HG02943 (cell line): ENCODE measurements around the gene PKN3.
"Not testable (repeated sequence)": the region's sequence is repeated elsewhere in the genome, so short reads cannot be mapped to it uniquely, and the experiment has no call there.

Experiments
- ATAC-seq: cut with Tn5 transposase; IDR thresholded peaks from one replicate; pipeline ENCODE4 v1.9.1; 2021; ENCODE audit warnings: mild to moderate bottlenecking, low read depth, moderate library complexity; ENCODE audit not compliant: unreplicated experiment

Gene PKN3

GRCh38 chr9:128702445-128702948 is at the start of gene PKN3:
Gene PKN3 (plus strand): TSS chr9:128702503. CDS start chr9:128702916, 413 bp downstream.
- peak; percentile 64 for ATAC-seq

- no peak for ATAC-seq
These were observed 48.4 kb upstream of the PKN3 start for GRCh38 chr9:128653908-128654307.

DNA sequence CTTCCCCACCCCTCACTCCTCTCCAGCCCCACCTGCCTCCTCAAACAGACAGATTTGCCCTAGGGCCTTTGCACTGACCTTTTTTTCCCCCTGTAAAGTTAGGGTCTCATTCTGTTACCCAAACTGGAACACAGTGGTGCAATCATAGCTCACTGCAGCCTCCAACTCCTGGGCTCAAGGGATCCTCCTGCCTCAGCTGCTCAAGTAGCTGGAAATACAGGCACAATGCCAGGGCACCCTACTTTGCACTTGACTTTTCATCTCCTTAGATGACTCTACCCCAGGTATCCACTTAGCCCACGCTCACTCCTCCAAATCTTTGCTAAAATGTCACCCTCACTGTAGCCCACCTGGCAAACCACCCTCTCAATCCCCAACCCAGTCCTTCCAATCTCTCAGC is 47.8 kb upstream of the PKN3 start:
- no peak for ATAC-seq

GRCh38 chr9:128656416-128657343 is 45.6 kb upstream of the PKN3 start, which contains the start of gene DYNC2I2:
Gene DYNC2I2 (minus strand): TSS chr9:128656847. CDS start chr9:128656726, 121 bp downstream.
- ATAC-seq: peak; percentile 51

DNA sequence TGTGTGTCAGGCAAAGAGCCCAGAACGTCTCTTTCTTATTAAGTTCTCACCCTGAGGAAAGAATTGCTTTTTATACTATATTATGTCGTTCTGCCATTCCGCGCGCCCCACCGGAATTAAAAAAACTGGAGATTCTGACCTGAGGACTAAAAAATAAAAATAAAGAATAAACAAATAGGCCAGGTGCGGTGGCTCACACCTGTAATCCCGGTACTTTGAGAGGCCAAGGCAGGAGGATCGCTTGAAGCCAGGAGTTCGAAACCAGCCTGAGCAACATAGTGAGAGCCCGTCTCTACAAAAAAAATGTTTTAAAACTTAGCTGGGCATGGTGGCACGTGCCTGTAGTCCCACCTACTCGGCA is 45.0 kb upstream of the PKN3 start:
- ATAC-seq: no peak

DNA sequence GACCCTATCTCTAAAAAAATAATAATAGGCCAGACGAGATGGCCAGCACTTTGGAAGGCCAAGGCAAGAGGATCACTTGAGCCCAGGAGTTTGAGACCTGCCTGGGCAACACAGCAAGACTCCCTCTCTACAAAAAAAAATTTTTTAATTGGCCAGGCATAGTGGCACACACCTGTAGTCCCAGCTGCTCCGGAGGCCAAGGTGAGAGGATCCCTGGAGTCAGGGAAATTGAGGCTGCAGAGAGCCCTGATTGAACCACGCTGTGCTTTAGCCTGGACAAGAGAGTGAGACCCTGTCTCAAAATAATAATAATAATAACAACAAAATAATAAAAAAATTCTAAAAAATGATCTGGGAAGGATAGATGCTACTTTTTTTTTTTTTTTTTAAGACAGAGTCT is 44.5 kb upstream of the PKN3 start:
- no peak for ATAC-seq

- ATAC-seq: not testable (repeated sequence)
These were observed 35.8 kb upstream of the PKN3 start for GRCh38 chr9:128666481-128666941.

DNA sequence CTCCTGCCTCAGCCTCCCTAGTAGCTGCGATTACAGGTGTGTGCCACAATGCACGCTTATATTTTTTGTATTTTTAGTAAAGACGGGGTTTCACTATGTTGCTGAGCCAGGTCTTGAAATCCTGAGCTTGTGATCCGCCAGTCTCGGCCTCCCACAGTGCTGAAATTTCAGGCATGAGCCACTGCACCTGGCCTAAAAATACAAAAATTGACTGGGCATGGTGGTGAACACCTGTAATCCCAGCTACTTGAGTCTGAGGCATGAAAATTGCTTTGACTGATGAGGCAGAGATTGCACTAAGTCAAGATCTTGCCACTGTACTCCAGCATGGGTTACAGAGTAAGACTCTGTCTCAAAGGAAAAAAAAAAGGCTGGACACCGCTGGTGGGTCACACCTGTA is 32.5 kb upstream of the PKN3 start:
- ATAC-seq: no peak

GRCh38 chr9:128675382-128675781 is 26.9 kb upstream of the PKN3 start:
- ATAC-seq: no peak

DNA sequence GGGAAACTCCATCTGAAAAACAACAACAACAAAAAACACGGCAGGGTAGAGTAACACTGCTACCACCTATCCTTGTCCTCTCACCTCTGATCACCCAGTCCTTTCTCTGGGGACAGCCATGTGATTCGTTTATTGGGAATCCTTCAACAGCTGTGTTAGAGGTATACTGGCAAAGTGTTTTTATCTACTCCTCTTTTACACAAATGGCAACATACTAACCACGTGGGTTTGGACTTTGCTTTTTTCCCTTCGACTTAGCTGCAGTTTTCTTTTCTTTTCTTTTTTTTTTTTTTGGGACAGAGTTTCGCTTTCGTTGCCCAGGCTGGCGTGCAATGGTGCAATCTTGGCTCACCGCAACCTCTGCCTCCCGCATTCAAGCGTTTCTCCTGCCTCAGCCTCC is 24.5 kb upstream of the PKN3 start:
- ATAC-seq: no peak

DNA sequence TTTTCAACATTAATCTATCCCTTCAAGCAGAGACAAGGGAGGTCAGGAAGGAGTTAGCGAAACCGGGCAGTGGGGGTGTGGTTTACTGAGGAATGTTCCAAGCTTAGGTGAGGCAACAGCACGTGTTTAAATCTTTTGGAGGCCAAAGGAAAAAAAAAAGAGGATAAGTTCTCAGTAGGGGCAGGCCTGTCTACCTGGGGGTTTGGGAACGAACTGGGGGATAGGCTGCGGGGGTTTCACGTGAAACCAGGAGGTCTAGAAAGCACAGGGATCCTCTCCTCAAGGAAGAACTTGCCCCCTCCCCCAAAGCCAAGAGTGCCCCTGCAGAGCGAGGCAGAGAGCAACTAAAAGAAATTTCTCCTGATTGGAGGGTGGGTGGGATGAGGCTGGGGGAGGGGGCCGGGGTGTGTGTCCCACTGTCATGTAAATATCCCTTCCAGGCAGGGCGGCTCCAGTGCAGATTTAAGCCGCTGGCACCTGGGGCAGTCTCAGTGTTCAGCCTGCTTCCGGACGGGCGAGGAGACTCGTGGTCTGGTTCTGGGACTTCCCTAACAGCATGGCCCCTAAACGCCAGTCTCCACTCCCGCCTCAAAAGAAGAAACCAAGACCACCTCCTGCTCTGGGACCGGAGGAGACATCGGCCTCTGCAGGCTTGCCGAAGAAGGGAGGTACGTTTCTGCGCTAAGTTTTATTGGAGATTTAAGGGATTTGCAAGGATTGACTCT is 18.8 kb upstream of the PKN3 start:
- ATAC-seq: no peak

GRCh38 chr9:128684065-128684324 is 18.3 kb upstream of the PKN3 start:
- ATAC-seq: no peak

DNA sequence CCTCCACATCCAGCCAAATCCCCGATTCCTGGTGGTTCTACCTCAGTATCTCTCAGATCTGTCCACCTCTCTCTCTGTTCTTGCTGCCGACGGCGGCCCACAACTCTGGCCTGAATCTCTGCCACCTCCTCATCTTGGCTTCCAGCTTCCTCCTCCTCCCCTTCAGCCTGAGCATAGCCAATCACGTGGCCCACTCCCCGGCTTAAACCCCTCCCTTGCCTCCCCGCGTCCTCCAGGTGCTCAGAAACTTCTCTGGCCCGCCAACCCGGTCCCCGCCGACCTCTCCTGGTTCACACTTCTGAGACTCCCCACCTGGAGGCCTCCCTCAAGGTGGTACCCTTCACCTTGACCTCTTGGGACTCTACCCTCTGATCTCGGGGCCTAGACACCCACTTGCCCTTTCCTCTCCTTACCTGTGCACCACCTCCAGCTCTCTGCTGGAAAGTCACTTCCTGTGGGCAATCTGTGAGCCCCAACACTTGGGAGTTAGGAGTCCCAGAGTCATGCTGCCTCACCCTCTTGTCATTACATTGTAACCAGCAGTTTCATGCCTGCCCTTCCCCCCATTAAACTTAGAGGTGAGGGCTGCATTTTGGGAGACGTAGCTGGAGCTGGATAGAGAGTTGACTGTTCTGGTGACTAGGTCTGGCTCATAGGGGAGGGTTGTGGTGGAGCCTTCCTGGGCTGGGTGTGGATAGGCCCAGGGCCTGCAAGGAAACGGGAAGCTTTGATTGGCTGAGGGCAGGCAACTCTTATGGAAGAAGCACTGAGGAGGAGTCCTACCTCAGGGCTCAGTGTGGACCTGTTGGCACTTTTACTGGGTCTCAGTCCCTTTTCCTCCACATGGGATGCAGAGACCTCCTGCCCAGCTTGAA is 17.7 kb upstream of the PKN3 start:
- no peak for ATAC-seq

DNA sequence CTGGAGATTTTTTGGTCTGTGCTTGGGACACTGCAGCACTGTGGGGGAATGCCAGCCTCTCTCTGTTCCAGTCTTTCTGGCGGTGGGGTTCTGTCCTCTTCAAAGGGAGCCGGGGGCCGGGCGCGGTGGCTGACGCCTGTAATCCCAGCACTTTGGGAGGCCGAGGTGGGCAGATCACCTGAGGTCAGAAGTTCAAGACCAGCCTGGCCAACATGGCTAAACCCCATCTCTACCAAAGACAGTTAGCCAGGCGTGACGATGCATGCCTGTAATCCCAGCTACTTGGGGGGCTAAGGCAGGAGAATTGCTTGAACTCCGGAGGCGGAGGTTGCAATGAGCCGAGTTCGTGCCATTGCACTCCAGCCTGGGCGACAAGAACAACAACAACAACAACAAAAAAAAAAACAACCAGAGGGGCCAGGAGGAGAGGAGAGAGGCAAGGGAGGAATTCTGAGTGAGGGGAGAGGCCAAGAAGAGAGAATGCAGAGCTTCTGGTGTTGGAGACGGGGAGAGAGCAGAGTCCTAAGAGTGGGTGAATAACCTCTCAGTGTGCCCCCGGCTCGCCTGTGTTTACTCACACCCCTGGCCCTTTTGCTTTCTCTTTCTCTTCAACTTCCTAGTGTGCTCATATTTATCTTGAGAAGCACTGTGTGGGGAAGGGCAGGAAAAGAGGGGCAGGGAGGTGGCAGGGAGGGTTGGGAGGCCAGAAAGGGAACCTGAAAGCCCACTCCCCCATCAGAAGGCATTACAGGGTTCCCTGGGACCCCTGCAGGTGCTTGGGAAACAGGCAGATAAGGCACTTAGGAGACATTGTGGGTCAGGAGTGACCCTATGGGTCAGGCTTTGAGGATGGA is 16.4 kb upstream of the PKN3 start:
- no peak for ATAC-seq

DNA sequence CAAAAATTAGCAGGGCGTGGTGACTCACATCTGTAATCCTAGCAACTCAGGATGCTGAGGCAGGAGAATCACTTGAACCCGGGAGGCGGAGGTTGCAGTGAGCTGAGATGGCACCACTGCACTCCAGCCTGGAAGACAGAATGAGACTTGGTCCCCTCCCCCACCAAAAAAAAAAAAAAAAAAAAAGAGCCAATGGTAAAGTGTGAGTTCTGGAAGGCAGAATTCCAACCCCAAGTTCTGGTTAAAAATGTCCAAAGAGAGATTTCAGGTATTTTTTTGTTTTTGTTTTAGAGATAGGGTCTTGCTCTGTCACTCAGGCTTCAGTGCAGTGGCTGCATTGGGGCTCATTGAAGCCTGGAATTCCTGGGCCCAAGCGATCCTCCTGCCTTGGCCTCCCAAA is 14.8 kb upstream of the PKN3 start:
- ATAC-seq: no peak

DNA sequence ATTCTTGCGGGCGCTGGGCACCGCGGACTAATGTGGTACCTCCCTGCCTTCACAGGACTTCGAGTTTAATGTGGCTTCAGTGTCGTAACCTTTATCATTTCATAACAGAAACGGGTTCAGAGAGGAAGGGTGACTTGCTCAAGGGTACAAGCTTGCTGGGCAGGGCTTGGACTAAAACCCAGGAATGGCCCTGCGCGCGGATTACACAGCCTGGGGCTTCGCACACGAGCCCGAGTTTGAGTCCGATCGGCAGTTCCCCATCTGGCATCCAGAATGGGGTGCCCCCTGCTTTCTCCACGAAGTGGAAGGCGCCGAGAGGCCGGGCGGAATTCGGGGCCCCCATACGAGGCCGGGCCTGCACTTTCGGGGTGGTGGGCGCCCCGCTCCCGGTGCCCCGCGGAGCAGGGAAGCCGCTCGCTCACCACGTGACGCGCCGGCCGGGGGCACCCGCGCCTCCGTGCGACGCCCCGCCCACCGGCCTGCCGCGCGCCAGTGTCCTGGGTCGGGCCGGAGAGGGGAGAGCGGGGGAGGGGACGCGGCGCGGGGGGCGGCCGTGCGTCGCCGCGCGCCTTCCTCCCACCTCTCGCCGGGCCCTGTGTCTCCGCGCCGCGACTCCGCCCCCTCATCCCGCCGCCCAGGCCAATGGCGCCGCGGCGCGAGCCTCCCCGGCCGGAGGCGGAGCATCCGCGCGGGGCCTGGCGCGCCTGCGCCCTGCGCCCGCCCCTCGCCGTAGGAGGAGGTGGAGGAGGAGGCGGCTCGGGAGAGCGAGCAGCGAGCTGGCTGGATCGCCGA is 13.6 kb upstream of the PKN3 start, which contains the start of gene SET:
TSS of gene SET (plus strand) at position 722 of the 792 bp plus-strand sequence. CDS start 361 bp downstream, outside the sequence.
- ATAC-seq: peak; percentile 53

- ATAC-seq: peak; percentile 9
These were observed 13.0 kb upstream of the PKN3 start for GRCh38 chr9:128689293-128689774.

DNA sequence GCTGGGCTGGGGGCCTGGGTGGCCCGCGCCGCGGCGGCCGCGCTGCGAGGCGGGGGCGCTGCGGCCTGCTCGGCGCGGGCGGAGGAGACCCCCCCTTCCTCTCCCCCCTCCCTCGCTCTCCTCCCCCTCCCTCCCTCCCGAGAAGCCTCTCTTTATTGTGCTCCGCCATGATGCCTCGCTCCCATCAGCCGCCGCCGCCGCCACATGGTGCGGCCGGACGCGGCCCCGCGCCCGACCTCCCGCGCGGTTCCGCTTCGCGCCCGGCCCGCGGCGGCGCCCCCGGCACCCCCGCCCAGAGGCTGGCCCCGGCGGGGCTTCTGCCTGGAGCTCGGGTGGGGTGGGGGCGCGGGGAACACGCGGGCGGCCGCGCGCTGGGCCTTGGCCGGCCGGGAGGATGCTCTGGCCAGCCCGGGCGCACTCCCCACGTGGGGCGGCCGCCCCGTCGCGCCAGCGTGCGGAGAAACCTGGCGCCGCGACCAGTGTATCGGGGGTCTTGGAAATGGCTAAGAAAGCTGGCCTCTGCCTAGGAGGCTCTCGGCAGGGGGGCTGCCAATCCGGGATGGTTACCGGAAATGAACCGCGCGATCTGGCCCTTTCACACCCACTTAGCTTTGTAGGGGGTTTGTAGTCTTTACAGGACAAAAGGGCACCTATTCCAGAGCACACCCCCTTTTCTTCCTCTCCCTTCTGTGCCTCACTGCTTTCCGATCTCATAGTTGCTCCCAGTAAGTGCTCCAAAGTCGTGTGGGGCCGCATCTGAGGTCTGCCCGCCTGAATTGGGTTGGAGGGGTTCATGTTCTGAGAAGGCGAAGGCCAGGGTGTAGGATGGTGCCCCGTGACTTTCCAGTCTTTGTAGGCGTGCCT is 12.3 kb upstream of the PKN3 start:
- no peak for ATAC-seq
